ENCODE measurements around the gene SORL1.
A peak's percentile ranks its signal among the peaks of the same experiment; 100 is the strongest.
"Not testable (repeated sequence)": the region's sequence is repeated elsewhere in the genome, so short reads cannot be mapped to it uniquely, and the experiment has no call there.

The SORL1 gene

DNA sequence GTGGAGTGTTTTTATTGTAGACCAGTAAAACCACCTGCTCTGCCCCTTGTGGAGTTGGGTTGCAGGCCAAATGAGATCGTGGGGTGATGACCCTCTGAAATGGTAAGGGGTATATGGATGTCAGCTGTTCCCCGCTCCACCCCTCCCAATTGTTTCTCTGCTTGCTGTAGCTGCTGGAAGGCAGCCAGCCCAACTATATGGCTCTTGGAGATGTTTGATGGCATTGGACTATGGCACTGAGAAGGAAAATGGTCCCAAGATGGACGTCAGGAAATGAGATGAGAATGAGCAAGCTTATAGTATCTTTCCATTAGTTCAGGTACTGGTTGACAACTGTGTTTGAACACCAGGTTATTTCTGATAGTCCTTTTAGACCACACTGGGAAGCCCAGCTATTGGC is 95.5 kb downstream of the SORL1 start:
- DNase-seq, result no peak

DNA sequence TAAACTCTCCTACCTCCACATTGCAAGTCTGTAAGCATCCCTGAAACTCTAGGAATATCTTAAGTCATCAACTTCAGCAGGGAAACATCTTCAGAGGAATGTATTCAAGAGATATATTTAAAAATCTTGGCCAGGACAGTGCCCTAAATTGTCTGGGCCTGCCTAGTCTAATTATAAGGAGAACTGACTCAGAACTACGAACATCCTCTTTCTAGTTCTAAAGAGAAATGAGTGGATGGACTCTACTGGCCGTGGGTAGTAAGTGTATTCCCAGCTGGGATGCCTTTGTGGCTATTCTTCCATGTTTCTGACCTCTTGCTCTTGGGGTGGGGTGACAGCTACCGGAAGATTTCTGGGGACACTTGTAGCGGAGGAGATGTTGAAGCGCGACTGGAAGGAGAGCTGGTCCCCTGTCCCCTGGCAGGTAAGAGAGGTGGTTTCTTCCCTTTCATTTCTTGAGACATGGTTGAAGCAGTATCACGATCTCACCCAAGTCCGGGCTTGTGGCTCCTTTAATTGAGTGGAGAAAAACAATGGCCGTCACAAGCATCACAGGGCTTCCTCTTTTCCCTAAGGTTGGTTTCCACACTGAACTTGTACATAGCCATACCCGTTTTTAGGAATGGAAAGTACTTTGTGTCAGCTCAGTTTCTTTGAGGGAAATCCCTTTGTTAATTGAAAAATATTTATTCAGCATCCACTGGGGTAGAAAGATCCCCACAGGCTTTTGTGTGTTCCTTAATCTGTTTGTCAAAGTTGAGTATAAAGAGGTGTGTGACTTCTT is 98.3 kb downstream of the SORL1 start:
- no peak for DNase-seq

DNA sequence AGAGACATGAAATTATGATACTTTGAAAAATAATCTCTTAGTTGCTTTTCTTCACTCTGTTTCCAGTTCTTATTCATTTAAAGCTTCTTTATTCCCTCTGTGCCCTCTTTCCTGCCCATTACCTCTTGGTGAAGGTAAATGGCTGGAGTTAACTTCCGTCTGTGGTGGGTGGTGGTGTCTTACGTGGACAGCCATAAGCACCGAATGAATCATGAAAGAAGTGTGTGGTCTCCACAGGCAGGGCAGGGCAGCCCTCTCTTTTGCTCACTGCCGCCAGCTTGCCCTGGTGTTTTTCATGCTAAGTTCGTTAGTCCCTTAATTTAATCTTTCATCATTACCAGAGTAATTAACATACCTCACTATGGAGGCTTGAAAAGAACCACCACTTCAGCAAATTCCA is 99.3 kb downstream of the SORL1 start:
- DNase-seq, result no peak

DNA sequence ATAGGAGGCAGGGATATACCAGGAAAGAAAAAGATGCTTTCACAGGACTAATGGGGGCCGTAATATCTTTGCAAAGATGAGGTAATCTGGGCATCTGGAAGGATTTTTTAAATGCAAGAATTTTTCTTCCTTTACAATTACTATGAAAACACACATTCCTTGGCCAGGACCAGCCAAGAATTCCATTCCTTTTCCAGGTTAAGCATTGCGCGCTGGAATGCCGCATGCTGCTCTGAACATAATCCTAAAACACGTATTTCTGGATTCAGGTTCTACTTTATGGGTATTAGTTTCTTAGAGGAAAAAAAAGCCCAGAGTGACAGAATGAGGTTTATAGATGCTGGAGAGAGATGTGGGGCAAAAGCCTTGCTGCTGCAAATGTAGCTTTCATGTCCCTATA is 100.0 kb downstream of the SORL1 start:
- DNase-seq, result no peak

DNA sequence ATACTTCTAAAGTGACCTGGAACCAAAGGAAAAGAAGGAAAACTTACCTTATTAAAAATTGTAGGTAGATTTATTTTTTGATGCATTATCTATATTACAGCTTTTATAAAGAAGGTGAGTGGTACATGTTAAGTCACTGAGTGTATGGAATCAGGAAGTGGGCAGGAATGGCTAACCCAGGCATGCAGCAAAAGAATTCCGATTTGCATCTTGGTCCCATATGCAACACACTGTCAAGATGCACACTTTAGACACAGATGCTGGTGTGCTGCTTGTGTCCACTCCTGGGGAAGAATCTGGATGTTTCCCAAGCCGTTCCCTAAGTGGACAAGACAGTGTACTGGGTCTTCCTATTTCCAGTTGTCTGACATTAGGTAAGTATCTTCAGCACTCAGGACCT is 100.5 kb downstream of the SORL1 start:
- no peak for DNase-seq

DNA sequence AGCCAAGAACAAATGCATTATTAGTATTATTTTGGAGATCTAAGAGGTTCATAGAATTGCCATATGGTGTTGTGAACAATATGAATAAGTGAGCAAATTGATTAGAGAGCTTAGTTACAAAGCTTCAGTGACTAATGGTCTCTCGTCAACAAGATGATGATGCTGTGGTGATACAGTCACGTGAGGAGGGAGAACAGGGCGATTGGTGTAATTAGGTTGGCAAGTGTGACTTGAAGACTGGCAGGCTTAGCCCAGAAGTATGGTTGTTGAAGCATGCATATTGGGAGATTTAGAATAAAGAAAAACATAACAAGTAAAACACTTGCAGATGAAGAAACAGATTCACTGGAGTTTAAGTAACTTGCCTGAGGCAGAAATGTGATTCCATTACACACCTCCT is 101.3 kb downstream of the SORL1 start:
- no peak for DNase-seq

DNA sequence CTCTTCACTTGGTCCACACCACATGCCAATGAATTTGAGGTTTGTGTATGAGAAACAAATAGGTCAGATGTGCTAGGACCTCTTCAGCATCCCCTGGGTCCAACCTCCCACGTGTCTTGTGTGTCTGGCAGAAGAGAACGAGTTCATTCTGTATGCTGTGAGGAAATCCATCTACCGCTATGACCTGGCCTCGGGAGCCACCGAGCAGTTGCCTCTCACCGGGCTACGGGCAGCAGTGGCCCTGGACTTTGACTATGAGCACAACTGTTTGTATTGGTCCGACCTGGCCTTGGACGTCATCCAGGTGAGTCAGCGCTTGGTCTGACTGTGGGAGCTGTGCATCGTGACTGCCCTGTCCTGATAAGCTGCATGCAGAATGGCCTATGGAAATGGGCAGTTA is 101.7 kb downstream of the SORL1 start:
- DNase-seq, result no peak

DNA sequence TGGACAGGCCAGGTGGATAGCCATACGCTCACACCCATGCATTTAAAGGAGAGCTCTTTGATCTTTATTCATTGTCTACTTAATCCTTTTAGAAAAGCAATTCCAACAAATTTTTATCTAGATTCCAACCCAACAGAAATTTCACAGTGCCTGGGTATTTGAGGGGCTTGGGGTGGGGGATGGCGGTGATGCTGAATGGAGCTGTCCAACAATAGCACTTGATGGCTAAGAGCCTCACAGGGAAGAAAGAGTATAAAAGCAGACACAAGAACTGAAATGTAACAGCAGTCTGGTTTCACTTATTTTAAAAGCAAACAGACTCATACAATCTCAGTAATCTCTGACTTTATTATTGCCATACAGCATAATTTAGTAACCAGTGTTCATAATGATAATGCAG is 102.4 kb downstream of the SORL1 start:
- no peak for DNase-seq

DNA sequence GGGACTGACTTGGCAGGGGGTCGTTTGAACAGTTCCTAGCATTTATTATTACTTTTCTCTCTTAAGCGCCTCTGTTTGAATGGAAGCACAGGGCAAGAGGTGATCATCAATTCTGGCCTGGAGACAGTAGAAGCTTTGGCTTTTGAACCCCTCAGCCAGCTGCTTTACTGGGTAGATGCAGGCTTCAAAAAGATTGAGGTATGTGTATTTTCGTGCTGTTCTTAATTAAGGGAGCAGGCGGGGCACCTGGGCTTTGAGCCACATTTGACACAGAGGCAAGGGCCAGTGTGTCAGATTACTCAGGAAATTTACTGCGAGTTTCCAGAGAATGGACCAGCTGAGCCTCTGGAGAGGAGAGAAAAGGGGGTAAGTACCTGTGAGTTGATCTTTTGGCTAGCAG is 103.0 kb downstream of the SORL1 start:
- DNase-seq, result peak; percentile 62 to 81

DNA sequence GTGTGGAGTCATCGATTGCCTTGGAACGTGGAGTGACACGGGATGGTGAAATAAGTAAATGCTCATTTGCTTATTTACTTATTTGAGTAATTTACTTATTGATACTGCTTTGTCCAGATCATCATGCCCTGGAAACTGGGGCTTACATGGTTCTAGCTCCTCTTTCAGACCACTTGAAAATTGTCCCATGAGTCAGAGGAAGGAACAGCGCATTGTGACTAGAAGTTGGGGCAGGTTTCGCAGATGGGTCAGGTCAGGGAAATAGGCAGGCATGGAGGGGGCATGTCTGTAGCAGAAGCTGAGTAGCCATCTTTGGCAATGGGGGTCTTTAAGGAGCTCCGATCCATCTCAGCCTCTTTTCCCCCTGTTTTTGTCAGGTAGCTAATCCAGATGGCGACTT is 104.8 kb downstream of the SORL1 start:
- DNase-seq, result no peak

DNA sequence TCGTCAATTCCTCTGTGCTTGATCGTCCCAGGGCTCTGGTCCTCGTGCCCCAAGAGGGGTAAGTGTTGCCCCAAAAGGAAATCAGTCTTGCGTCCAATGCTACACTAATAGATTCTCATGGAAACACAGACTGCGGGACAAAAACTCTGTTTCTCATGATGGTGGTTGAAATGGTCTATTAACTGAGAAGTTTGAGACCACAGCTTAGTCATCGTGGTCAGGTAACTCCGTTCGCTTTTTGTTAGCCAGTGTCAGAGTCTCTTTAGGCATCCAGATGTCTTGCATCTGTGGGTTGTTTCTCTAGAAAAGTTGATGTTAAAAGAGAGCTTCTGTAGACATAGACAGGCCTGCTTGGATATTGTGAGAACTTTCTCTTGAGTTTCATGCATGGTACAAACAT is 105.2 kb downstream of the SORL1 start:
- DNase-seq, result no peak

DNA sequence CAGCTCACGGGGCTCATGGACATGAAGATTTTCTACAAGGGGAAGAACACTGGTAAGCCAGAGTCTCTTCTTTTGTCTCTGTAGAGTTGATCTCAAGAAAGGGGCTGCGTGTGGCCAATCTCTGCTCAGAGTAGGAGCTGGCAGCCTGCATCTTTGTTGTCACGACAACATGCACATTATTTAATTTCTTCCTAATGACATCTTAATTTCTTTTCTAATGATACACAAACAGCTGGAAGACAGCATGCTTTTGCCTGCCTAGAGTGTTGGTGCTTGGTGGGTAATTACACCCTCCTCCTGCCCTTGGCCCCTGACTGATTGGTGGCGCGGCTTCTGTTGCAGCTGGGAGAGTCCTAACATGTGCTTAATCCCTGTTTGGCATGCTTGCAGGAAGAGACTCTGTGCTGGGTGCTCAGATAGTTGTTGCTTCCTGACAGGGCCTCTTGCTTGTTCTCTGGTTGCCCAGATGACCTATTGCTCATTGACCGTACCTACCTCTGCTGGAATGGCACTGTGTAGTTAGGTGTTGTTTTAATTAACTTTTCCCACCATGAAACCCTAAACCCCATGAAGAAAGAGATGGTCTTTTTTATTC is 107.6 kb downstream of the SORL1 start:
- no peak for DNase-seq

DNA sequence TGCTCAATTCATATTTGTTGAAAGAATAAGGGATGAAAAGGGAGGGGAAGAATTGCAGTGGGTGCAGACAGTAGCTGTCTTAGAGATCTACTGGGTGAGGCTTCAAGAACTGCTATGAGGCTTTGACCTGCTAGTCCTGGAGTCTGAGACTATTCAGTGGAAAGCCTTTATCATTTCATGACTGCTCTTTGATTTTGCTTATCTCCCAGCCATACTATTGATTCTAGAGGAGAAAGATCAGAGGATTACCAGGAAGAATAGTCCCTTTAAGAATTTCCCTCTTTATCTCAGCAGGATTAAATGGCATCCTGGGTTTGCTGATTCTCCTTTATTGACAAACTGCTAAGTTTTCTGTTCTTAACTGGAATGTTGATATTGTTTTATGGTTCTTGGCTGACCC is 108.1 kb downstream of the SORL1 start:
- DNase-seq, result no peak

DNA sequence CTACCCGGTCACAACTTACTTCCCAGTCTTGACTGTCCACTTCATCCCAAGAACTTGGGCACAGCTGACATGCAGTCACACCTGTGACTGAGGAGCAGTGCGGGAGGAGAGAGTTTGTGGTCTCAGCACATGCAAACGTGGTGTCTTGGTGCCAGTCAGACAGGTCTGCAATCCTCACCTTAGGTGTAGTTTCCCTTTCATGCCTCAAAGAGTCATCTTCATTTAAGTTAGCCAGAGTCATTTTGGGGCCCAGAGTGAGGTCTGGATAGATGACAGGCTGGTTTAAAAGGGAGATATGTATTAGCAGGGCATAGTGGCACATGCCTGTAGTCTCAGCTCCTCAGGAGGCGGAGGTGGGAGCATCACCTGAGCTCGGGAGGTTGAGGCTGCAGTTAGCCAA is 109.1 kb downstream of the SORL1 start:
- no peak for DNase-seq

DNA sequence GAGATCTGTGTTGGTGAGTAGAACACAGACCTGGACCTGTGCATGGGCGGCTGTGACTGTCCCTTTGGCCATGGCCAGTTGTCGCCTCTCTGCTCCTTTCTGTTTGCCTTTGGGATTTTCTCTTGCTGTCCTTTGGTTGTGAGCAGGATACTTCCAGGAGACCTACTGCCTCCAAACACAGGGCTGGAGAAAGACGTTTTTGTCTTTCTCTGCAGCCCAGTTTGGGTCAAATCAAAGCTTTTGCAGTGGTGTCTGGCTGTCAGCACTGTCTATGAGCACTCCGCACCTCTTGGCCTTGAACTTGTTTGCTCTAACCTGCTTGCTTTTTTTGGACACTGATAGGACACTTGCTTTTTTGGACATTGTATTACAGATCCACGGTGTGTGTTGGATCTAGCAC is 109.6 kb downstream of the SORL1 start:
- DNase-seq, result no peak

DNA sequence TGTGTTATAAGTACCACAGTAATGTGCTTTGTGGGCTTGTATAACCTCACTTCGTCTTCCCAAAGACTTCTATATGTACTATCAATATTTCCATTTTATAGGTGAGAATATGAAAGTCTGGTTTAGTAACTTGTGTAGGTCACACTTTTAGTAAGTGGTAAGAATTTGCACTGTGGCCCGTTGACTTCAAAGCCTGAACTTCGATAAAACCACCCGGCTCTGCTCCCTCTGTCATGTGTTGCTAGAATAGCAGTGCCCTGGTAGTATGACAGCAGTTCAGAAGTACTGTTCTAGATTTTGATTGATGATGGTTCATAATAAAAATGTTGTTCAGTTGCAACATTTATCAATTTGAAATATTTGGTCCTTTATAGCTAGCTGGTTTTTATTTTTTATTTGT is 110.9 kb downstream of the SORL1 start:
- DNase-seq, result no peak

DNA sequence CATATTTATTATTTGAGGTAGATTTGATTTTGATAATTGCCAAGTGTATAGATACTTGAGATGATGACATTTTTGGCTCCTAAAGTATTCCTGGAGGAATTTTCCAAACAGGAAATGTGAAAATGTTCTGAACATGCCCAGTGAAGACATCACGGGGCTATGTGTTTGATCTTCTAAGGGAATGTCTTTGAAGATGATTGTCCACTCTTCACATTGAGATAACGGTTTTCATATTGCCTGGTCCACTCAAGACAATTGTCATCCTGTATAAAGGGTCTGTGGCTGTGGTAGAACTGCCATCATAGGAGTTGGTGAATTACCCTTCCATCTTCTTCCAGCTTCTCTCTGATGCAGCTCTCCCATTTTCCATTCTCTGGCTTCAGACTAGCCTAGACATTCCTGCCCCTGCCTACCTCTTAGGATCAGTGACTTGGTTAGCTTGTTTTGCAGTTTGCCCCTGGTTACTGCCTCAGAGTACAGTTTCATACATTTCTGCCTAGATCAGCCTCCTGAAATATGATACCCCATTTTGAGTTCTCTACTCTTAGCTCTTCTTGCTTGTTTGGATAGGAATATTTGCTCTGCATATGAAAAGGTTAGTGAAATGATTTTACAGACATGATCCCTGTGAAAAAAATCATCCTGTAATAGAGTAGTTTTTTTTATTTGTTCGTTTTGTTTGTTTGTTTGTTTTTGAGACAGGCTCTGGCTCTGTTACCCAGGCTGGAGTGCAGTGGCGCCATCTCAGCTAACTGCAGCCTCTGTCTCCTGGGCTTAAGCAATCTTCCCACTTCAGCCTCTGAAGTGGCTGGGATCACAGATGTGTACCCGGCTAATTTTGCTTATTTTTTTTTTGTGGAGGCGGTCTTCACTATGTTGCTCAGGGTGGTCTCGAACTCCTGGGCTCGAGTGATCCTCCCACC is 112.0 kb downstream of the SORL1 start:
- DNase-seq, result no peak

DNA sequence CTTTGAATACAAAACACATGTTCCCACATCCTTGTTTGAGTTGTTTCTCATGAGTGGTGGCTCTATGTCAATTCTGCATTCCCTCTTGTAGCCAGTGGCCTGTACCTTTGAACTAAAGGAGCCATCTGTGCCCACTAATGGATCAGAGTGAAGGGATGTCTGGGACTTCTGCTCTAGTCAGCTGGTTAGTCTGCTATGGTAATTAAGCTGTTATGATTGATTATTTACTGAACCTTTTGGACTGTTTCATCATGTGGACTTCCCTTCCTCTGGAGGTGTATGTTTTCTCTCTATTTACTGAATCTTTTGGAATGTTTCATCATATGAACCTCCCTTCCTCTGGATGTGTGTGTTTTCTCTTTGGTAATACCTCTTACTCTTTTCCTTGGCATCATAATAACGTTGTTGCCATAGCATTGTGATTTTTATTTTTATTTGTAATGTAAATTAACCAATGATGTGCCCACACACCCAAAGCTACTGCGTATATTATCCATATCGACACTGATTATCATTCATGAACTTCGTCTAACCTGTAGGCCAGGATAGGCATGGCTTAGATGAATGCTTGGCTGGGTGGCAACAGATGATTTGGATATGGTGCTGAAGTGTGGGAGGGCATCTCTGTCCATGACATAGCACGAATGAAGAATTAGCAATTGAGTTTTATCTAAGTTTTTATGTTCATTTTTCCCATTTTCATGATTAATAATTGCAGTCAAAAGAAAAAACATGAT is 113.0 kb downstream of the SORL1 start:
- DNase-seq, result no peak

DNA sequence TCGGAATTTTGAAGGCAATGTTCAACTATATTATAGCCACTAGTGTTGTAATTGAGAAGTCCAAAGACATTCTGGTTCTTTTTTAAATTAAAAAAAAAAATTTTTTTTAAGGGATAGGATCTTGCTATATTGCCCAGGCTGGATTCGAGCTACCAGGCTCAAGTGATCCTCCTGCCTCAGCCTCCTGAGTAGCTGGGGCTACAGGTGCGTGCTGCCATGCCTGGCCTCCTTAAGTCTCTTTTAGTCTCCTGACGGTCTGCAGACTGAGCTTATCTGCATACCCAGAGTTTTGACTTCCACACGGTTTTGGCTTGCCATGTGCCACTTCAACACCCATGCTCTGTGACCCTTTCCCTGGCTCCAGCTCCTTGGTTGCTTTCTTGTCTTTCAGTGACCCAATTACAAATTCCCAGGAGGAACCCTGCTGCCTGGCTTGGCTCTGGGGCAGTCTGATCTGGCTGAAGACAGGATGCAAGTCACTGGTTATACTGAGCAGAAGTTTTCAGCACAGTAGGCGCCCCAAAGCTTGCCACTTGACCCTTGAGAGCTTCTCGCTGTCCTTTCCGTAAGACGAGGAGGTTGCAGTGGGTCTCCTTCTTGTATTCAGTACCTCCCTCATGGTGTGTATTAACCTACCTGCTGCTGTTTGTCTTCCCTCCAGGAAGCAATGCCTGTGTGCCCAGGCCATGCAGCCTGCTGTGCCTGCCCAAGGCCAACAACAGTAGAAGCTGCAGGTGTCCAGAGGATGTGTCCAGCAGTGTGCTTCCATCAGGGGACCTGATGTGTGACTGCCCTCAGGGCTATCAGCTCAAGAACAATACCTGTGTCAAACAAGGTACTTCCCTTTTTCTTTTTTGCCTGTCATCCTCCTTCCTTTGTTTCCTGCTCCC is 114.4 kb downstream of the SORL1 start:
- DNase-seq, result no peak

DNA sequence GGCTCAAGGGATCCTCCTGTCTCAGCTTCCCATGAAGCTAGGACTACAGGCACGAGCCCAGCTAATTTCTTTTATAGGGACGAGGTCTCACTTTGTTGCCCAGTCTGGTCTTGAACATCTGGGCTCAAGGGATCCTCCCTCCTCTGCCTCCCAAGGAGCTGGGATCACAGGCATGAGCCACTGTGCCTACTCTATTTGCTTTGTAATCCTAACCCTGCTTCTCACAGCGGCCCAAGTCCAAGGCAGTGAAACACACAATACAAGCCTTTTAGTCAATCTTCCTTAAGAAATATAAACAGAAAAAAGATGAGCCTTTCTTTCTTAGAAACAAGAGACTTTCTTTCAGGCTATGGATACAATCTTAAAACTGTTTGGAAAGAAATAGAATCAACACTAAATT is 115.9 kb downstream of the SORL1 start:
- no peak for DNase-seq

DNA sequence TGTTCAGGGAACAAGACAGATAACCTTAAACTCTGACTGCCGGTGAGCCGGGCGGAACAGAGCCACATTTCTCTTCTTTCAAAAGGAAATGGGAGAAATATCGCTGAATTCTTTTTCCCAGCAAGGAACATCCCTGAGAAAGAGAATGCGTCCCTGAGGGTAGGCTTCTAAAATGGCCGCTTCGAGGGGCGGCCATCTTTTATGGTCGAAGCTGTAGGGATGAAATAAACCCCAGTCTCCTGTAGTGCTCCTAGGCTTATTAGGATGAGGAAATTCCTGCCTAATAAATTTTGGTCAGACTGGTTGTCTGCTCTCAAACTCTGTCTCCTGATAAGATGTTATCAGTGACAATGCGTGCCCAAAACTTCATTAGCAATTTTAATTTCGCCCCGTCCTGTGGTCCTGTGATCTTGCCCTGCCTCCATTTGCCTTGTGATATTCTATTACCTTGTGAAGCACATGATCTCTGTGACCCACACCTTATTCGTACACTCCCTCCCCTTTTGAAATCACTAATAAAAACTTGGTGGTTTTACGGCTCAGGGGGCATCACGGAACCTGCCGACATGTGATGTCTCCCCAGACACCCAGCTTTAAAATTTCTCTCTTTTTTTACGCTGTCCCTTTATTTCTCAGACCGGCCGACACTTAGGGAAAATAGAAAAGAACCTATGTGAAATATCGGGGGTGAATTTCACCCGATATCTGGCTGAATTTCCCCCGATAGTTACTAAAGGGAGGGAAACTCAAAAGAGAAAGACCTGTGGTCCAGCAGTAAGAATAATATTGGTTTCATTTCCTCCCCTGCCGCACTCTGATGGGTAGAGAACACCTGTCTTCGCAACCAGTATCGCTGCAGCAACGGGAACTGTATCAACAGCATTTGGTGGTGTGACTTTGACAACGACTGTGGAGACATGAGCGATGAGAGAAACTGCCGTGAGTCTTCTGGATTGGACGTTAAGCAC is 117.5 kb downstream of the SORL1 start:
- not testable (repeated sequence) for DNase-seq

Data from NCI-H2081 (cell line).